GM12892 (cell line): ENCODE measurements around the gene TRIO.

Source experiments
- POLR2A ChIP-seq: IDR thresholded peaks from 2 replicates; pipeline ENCODE4 v1.6.1; 2011; ENCODE audit warnings: low read depth, low read length, control low read depth
- POLR2AphosphoS5 ChIP-seq: IDR thresholded peaks from 2 replicates; pipeline ENCODE4 v1.6.1; 2011; ENCODE audit warnings: low read depth, low read length, control low read depth
- TAF1 ChIP-seq: IDR thresholded peaks from 2 replicates; pipeline ENCODE4 v1.6.1; 2011; ENCODE audit warnings: low read depth, mild to moderate bottlenecking, control low read depth, low read length, borderline replicate concordance

GRCh38 chr5:14413331-14413750 is 270.2 kb downstream of the TRIO start:
- TF ChIP-seq POLR2A (no peak), POLR2AphosphoS5 (no peak), TAF1 (no peak)
